CD1c-positive myeloid dendritic cell (primary cell): Measurements from ENCODE around the gene TBC1D5.
"Not testable (repeated sequence)": the region's sequence is repeated elsewhere in the genome, so short reads cannot be mapped to it uniquely, and the experiment has no call there.

Source experiments
- DNase-seq: peaks from one replicate; pipeline ENCODE4 v3.0.0-alpha.2; 2016; ENCODE audit errors: extremely low spot score

Gene TBC1D5

GRCh38 chr3:17351193-17351592 is 391.2 kb downstream of the TBC1D5 start:
- DNase-seq = not testable (repeated sequence)

DNA sequence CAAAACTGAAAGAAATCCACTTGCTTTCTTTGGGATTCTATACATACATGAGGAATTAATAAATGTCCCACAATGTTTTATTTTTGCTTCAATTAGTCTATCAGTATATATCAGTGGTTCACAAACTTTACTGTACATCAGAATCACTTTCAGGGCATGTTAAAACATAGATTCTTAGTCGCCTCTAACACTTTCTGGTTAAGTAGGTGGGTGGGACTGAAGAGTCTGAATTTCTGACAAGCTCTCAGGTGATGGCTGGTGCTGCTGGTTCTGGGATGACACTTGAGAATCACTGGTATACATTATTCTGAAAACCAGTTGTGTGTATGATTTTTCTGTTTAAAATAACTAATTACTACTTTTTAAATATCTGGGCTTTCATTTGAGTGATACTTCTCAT is 393.3 kb downstream of the TBC1D5 start:
- DNase-seq = no peak

DNA sequence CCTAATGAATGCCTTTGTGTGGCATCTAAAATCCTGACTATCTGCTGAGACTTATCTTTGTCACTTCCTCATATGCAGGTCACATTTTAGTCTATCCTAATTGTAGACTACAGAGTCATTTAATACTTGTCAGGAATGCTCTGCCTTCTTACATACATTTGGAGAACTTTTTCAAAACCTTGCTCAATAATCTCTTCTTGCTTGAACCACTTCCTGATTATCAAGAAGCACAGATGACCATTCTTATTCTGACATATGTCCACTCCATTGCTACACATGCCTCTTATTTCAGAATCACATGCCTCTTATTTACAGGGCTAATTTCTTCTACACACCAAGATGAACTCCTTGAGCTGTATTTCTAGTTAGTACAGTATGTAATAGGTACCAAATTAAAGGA is 400.3 kb downstream of the TBC1D5 start:
- DNase-seq = peak; percentile 3

- DNase-seq = no peak
These were observed 401.7 kb downstream of the TBC1D5 start for GRCh38 chr3:17340693-17341092.

DNA sequence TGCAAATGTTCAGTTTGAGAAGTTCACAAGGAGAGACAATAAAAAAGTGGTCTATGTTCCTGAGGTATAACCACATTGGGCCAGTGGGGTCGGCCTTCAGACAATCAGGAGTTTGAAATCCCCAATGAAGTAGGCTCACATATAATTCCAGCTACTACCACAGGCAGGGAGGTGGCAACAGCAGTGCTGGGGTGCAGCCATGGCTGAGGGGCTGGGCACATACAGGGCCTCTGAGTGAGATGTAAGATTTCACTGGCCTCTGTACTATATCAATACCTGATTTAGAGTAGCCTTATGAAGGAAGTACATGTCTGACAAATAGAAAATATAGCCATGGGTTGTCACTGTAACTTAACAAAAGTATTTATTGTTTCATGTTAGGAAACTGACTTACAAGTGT is 402.2 kb downstream of the TBC1D5 start:
- DNase-seq = no peak

DNA sequence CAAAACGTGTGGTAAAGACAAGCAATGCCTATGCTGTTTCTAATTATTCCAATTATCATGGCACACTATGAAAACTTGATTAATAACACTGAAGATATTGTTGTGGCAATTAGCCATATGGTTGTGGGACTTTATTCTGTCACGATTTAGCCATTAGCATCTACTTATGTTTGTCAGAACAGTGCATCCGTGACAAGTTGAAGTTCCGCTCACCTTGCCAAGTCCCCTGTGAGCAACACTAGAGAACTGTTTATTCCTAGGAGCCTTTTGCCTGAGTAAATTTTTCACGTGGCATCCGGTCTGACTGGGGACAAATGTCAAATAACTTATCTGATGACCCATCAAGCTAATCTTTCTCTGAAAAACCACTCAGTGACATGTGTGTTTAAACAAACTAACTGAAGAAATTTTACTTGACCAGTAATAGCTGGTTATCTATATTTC is 403.3 kb downstream of the TBC1D5 start:
- DNase-seq = no peak

GRCh38 chr3:17336291-17336690 is 406.1 kb downstream of the TBC1D5 start:
- no peak for DNase-seq

- no peak for DNase-seq
These were observed 408.5 kb downstream of the TBC1D5 start for GRCh38 chr3:17333893-17334292.

DNA sequence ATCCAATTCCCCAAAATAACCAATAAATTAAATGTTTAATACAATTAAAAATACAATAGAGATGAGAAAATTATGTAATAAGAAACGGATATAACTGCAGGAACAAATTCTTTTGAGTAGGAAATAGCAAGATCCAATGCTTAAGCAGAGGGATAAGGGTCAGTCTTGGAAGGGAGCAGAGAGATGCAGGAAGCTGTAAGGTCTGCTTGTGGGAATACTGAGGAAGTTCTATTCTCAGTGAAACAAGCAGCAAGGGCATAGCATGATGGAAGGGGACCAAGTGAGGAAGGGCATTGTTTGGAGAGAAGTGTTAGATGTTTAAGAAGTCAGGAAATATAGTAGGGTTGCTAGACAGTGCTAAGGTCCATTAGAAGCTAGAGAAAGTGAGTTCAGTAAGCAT is 409.0 kb downstream of the TBC1D5 start:
- no peak for DNase-seq

GRCh38 chr3:17330660-17331059 is 411.8 kb downstream of the TBC1D5 start:
- no peak for DNase-seq

GRCh38 chr3:17329927-17330326 is 412.5 kb downstream of the TBC1D5 start:
- DNase-seq = peak; percentile 8

- no peak for DNase-seq
These were observed 420.2 kb downstream of the TBC1D5 start for GRCh38 chr3:17322106-17322793.

DNA sequence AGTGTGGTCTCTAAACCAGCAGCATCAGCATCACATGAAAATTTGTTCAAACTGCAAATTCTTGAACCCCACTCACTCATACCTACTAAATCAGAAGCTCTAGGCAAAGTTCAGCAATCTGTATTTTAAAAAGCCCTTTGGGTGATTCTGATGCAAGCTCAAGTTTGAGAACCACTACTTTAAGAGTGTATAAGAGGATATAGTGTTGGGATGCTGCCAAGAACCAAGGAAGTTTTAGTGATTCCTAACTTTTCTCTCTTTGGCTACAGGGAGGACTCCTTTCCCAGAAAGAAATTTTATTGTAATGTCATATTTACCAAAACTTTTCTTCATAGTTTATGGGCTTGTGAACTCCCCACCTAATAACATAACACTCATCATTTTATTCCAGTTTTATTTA is 422.2 kb downstream of the TBC1D5 start:
- DNase-seq = no peak

DNA sequence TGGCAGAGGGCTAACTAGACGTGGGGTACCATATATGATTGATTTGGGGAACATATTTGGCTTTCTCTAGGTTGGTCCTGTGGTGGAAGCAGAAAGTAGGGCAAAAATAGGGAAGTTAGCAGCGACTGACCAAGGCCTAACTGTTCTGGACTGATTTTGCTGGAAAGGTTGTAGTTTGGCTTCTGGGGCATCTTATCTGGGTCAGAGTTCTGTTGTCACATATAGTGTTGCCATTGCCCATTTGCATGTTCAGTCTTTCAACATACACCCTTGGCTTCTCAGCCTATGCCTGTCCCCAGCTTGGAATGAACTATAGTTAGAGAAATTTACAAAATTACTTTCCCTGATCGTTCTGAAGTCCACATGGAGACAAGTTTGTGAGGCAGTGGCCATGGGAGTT is 426.5 kb downstream of the TBC1D5 start:
- no peak for DNase-seq

- DNase-seq = no peak
These were observed 428.3 kb downstream of the TBC1D5 start for GRCh38 chr3:17314171-17314570.

DNA sequence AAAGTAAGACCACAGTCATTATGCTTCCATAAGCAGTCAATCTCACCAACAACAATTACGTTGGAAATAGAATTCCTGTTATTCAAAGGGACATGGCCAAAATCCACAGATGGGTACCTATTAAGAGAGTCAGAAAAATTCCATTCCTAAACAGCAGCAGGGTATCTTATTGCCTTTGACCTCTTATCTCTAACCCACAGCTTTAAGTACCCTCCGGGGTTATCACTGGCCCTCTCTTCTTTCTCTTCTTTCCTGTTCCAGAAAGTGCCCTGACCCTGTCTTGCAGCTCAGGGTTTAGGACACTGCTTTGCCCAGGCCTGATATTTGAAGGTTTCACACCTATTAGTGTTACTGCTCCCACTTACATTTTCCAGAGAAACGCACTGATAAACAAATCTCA is 428.7 kb downstream of the TBC1D5 start:
- no peak for DNase-seq

DNA sequence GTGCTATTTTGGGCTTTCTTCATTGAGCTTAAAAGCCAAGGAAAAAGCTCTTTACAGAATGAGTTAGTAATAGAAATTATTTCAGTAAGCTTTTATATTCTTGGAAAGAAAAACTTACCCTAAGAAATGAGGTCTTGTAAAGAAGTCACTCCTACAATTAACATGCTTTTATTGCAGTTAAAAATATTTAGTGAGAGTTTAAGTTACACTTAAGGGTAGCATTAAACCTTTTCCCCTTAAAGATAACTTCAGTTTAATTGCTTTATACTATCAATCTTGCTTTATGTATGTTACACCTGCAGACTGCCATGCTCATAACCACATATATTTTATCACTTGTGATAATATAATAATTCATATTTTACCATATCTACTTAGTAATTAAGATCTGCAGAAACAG is 431.4 kb downstream of the TBC1D5 start:
- DNase-seq = no peak

DNA sequence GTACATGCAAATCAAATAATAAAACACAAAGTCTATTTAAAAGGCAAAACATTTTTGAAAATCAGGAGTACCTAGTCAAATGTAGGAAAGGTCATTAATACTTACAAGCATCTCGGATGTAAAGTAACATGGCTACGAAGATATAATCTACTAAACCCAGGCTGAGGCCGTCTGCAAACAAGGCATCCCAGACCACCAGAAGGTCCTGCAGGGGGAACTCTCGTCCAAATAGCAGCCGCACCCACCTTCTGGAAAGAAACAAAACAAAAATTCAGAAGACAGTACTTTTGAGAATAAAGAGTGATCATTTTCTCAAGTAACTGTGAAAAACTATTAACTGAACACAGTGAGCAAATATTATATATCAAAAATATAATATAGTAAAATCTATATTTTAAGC is 434.5 kb downstream of the TBC1D5 start:
- DNase-seq = no peak

DNA sequence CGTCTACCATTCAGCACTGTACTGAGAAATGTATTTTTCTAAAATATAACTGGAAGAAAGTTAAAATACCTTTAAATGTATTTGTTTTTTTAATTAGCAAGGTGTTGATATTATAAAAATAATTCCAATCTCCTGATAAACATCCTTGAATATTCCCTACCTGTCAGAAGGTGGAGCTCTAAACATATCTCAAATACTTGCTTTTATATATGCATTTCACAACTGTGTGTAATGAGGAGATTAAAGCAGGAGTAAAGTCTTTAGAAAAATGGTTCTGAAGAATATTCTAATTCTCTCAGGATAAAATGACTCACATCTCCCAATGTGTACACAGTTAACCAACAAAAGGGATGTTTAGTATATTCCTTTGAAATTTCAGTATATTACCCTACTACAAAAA is 434.9 kb downstream of the TBC1D5 start:
- DNase-seq = no peak

DNA sequence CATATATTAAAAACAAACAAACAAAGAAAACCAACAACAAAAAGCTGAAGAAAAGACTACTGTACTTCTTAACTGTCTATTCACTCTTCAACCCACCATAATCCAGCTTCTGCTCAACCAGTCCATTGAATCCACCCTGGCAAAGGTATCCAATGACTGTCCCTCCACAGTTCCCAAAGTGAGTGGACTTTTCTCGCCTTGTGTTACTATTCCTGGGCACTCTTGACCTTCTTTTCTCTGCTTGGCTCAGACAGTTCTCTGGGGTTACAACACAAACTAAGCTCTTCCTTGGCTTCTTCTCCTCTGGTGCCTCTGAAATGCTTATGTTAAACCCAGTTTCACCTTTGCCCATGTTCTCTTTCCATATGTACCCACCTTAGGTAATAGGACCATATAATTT is 437.5 kb downstream of the TBC1D5 start:
- DNase-seq = no peak

DNA sequence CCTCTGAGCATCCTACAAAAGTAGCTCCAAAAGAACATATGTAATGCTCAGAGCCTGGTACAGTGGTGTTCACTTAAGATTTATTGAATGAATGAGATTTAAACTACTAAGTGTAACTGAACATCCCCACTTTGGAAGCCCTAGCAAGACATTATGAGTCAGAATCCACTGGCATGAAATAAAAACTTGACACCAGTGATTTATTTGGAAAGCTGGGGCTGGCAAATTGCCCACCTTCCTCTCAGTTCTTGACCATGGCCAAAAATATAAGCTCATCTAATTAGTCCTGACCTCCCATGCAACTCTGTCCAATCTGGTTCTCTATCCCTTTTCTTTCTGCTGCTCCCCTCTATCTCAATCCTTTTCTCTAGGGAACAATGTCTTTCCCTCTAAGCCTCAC is 439.7 kb downstream of the TBC1D5 start:
- no peak for DNase-seq

GRCh38 chr3:17302170-17302569 is 440.3 kb downstream of the TBC1D5 start:
- no peak for DNase-seq

- no peak for DNase-seq
These were observed 441.2 kb downstream of the TBC1D5 start for GRCh38 chr3:17301271-17301670.

GRCh38 chr3:17300441-17300840 is 442.0 kb downstream of the TBC1D5 start:
- no peak for DNase-seq
